OCI-LY7 (cell line): ENCODE results near the gene ITGA4.

Experiments used
- CTCF ChIP-seq: fragments of 200-600 bp; sonication (generic); conservative IDR thresholded peaks from 2 replicates; pipeline ENCODE4 v1.5.1; 2014; ENCODE audit warnings: mild to moderate bottlenecking, antibody characterized with exemption, low read length, moderate library complexity, mixed read lengths
- EZH2phosphoT487 ChIP-seq: fragments of 200-600 bp; sonication (generic); IDR thresholded peaks from 2 replicates; pipeline ENCODE4 v1.6.1; 2018; ENCODE audit warnings: low read depth, borderline replicate concordance, mild to moderate bottlenecking, mixed run types, antibody characterized with exemption, low read length, moderate library complexity, mixed read lengths

GRCh38 chr2:181471783-181472182, 14.6 kb downstream of the ITGA4 start:
- TF ChIP-seq CTCF (no peak), EZH2phosphoT487 (no peak)
